Measurements from ENCODE around the gene FOXC2. TPM values are rescaled to one million over a fixed set of nuclear protein-coding genes. Genes with fewer than 3 reads are reported as not detected.

Gene FOXC2
- total and polyA plus RNA-seq, 2 donors (not counting 1 experiment from before 2014, with no cell fraction given) = not detected

DNA sequence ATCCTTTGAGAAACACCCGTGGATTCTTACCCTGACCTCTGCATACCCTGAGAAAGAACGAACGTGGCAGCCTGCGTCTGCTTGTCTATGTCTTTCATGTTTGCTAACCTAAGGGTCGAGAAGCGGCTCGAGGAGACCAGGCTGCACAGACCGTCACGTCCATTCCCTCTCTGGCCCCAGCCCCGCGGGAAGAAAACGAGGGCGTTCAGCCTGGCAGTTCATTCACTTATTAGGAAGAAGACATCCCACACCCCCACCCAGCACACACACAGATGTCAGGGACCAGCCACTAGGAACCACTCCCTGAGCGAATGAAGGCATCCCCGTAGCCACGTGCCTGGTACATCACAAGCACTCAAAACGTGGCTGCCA, 10.9 kb upstream of the FOXC2 start:
- Mint-ChIP-seq H3K4me3 (peak overlapping the region; percentile 95), H3K27ac (peak overlapping the region; percentile 95), H3K4me1 (peaks cover 16% of the 10 kb centered on the region), H3K27me3 (peaks cover 6% of the 10 kb centered on the region), H3K9me3 (ENCODE audit: insufficient read depth) (no peaks in the 10 kb centered on the region)
- peak overlapping the region; percentile 74 for H3K4me2 ChIP-seq (replicated peaks; ENCODE audit: low read depth, low read length, poor library complexity, severe bottlenecking)
- TF ChIP-seq, protein P1, sequence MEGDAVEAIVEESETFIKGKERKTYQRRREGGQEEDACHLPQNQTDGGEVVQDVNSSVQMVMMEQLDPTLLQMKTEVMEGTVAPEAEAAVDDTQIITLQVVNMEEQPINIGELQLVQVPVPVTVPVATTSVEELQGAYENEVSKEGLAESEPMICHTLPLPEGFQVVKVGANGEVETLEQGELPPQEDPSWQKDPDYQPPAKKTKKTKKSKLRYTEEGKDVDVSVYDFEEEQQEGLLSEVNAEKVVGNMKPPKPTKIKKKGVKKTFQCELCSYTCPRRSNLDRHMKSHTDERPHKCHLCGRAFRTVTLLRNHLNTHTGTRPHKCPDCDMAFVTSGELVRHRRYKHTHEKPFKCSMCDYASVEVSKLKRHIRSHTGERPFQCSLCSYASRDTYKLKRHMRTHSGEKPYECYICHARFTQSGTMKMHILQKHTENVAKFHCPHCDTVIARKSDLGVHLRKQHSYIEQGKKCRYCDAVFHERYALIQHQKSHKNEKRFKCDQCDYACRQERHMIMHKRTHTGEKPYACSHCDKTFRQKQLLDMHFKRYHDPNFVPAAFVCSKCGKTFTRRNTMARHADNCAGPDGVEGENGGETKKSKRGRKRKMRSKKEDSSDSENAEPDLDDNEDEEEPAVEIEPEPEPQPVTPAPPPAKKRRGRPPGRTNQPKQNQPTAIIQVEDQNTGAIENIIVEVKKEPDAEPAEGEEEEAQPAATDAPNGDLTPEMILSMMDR (IDR thresholded peaks at IDR 0.05) = no peak
- TF ChIP-seq EZH2 (IDR thresholded peaks at IDR 0.05; ENCODE audit: borderline replicate concordance, insufficient read depth, low read depth, low read length, poor library complexity, severe bottlenecking) = no peak
- CTCF ChIA-PET = interaction anchor here (1.5 kb wide), 1 partner anchor 9 kb away, joined by 5 read pairs; no protein-coding TSS in a partner anchor
- peaks cover 0 to 11% (median 3%) of the 10 kb centered on the region in 4 experiments for H3K27me3 ChIP-seq (replicated peaks in 1 of 4; ENCODE audit: control extremely low read depth in 1 of 4, control insufficient read depth in 3 of 4, insufficient read depth in 4 of 4, low read length in 3 of 4)
- peaks cover 0 to 6% of the 10 kb centered on the region in 2 experiments for H3K36me3 ChIP-seq (replicated peaks in 1 of 2; ENCODE audit: control extremely low read depth in 1 of 2, control insufficient read depth in 1 of 2, extremely low read depth in 1 of 2, insufficient read depth in 2 of 2, low read length in 1 of 2)
- peaks cover 6% of the 10 kb centered on the region for H3K79me2 ChIP-seq (ENCODE audit: control insufficient read depth, insufficient read depth, low read length)
- 60% methylated on average over 17 of the region's 17 CpGs for WGBS (ENCODE audit: insufficient coverage)
- peaks cover 6 to 16% of the 10 kb centered on the region in 2 donors for H3K4me1 ChIP-seq (ENCODE audit: control insufficient read depth in 2 of 2, insufficient read depth in 2 of 2, low read length in 2 of 2)
- no peak for DNase-seq
- no peak for ATAC-seq (ENCODE audit: low read depth)
- H3K4me3 ChIP-seq (ENCODE audit: control extremely low read depth in 1 of 5, extremely low read depth in 1 of 5, insufficient read depth in 1 of 5, low read depth in 2 of 5, low read length in 4 of 5) = peak overlapping the region; percentile 78 to 98 (median 87)
- intact Hi-C loops (cut with micrococcal nuclease) = loop anchor here (1.0 to 10.0 kb wide), 3 partner anchors 8 to 829 kb away; partner anchors contain the start of gene FBXO31
- peak overlapping the region; percentile 79 for H2AFZ ChIP-seq (ENCODE audit: insufficient read depth, low read depth, low read length, poor library complexity, severe bottlenecking)
- peak overlapping the region; percentile 89 to 94 for H3K27ac ChIP-seq (ENCODE audit: low read length in 2 of 2)
- POLR2A ChIA-PET = interaction anchor here (0.5 kb wide), 1 partner anchor 816 kb away, joined by 3 read pairs; no protein-coding TSS in a partner anchor
- no peaks in the 10 kb centered on the region for H3K9me3 ChIP-seq (ENCODE audit: control extremely low read depth in 1 of 3, control insufficient read depth in 2 of 3, insufficient read depth in 1 of 3, low read length in 2 of 3)
- H3K9ac ChIP-seq (ENCODE audit: low read length) = peak overlapping the region; percentile 96
- H4K20me1 ChIP-seq (ENCODE audit: control insufficient read depth, insufficient read depth, low read length, poor library complexity, severe bottlenecking) = no peaks in the 10 kb centered on the region

DNA sequence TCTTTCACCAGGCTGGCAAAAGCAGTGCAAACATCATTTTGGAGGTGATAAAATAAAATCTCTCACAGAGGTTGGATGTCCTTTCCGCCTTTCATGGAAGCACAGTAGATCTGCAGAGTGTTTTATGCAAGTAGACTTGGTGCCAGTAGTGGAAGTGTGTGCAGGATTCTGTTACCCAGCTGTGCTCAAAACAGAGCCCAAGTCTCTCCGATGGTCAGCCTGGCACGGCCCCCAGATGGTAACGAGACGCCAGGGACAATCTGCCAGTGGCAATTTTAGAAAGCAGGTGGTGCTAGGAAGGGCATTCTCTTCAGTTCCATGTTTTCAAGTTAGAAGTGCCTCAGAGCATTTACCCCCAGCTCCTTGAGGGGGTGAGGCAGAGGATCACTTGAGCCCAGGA, 10.1 kb upstream of the FOXC2 start:
- Histone ChIP-seq H3K79me2 (ENCODE audit: control insufficient read depth, insufficient read depth, low read length) (peaks cover 6% of the 10 kb centered on the region), H2AFZ (ENCODE audit: insufficient read depth, low read depth, low read length, poor library complexity, severe bottlenecking) (peak overlapping the region; percentile 26), H3K4me2 (replicated peaks; ENCODE audit: low read depth, low read length, poor library complexity, severe bottlenecking) (no peak overlapping the region), H3K4me1 (ENCODE audit: control insufficient read depth in 2 of 2, insufficient read depth in 2 of 2, low read length in 2 of 2) (peaks cover 6 to 16% of the 10 kb centered on the region in 2 donors), H3K27me3 (replicated peaks in 1 of 4; ENCODE audit: control extremely low read depth in 1 of 4, control insufficient read depth in 3 of 4, insufficient read depth in 4 of 4, low read length in 3 of 4) (peaks cover 0 to 18% (median 3%) of the 10 kb centered on the region in 4 experiments), H3K4me3 (ENCODE audit: control extremely low read depth in 1 of 5, extremely low read depth in 1 of 5, insufficient read depth in 1 of 5, low read depth in 2 of 5, low read length in 4 of 5) (no peak overlapping the region), H3K27ac (ENCODE audit: low read length in 2 of 2) (no peak overlapping the region), H3K9ac (ENCODE audit: low read length) (no peak overlapping the region), H4K20me1 (ENCODE audit: control insufficient read depth, insufficient read depth, low read length, poor library complexity, severe bottlenecking) (no peaks in the 10 kb centered on the region), H3K36me3 (replicated peaks in 1 of 2; ENCODE audit: control extremely low read depth in 1 of 2, control insufficient read depth in 1 of 2, extremely low read depth in 1 of 2, insufficient read depth in 2 of 2, low read length in 1 of 2) (peaks cover 0 to under 1% of the 10 kb centered on the region in 2 experiments), H3K9me3 (ENCODE audit: control extremely low read depth in 1 of 3, control insufficient read depth in 2 of 3, insufficient read depth in 1 of 3, low read length in 2 of 3) (no peaks in the 10 kb centered on the region)
- ATAC-seq (ENCODE audit: low read depth) = no peak
- Mint-ChIP-seq H3K4me3 (peak overlapping the region; percentile 95), H3K27me3 (peaks cover 6% of the 10 kb centered on the region), H3K9me3 (ENCODE audit: insufficient read depth) (no peaks in the 10 kb centered on the region), H3K4me1 (peaks cover 16% of the 10 kb centered on the region), H3K27ac (no peak overlapping the region)
- DNase-seq = no peak
- WGBS (ENCODE audit: insufficient coverage) = 88% methylated on average over 4 of the region's 5 CpGs
- intact Hi-C loops (cut with micrococcal nuclease) = loop anchor here (10.0 kb wide), 1 partner anchor 828 kb away; the partner anchor contains the start of gene FBXO31
- POLR2A ChIA-PET = no interaction called here
- CTCF ChIA-PET = interaction anchor here (0.7 to 1.5 kb wide), 2 partner anchors 13 to 1079 kb away, joined by 3 read pairs; no protein-coding TSS in a partner anchor
- TF ChIP-seq EZH2 (IDR thresholded peaks at IDR 0.05; ENCODE audit: borderline replicate concordance, insufficient read depth, low read depth, low read length, poor library complexity, severe bottlenecking) = no peak
- TF ChIP-seq, protein P1 (IDR thresholded peaks at IDR 0.05) = no peak
